Thyroid gland (tissue), 4 donors: ENCODE results near the gene AFF2.

Experiments used
- POLR2A ChIP-seq, 2 donors: fragments of 450-650 bp; IDR thresholded peaks; one replicate each; pipeline ENCODE4 v1.6.1; 2017; ENCODE audit warnings: antibody characterized with exemption in 2 of 2, mild to moderate bottlenecking in 2 of 2, moderate library complexity in 1 of 2
- TF ChIP-seq, protein P1 (sequence below), 6 experiments: fragments of 200-600 bp in 3 of 6; fragments of 450-650 bp in 3 of 6; sonication (generic) in 3 of 6; IDR thresholded peaks; one replicate each; pipeline ENCODE4 v1.5.1; 2016 to 2019; ENCODE audit warnings: antibody characterized with exemption in 6 of 6, mild to moderate bottlenecking in 2 of 6, inconsistent platforms in 1 of 6, moderate library complexity in 1 of 6

DNA sequence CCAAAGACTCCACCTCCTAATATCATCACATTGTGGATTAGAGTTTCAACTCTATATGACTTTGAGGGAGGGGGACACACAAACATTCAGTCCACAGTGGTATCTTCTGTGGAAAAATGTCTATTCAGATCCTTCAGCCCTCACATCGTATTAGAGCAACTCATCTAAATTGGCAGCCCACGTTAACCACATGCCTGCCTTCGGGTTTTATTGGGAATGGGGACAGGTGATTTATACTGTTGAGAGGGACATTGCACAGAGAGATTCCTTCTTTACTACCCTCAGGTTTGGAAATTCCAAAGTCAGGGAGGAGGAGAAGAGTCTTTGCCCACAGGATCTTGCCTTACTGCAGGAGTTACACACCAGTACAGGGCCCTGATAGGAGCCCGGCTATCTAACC lies 372.5 kb downstream of the AFF2 start:
- TF ChIP-seq, protein P1, sequence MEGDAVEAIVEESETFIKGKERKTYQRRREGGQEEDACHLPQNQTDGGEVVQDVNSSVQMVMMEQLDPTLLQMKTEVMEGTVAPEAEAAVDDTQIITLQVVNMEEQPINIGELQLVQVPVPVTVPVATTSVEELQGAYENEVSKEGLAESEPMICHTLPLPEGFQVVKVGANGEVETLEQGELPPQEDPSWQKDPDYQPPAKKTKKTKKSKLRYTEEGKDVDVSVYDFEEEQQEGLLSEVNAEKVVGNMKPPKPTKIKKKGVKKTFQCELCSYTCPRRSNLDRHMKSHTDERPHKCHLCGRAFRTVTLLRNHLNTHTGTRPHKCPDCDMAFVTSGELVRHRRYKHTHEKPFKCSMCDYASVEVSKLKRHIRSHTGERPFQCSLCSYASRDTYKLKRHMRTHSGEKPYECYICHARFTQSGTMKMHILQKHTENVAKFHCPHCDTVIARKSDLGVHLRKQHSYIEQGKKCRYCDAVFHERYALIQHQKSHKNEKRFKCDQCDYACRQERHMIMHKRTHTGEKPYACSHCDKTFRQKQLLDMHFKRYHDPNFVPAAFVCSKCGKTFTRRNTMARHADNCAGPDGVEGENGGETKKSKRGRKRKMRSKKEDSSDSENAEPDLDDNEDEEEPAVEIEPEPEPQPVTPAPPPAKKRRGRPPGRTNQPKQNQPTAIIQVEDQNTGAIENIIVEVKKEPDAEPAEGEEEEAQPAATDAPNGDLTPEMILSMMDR (IDR thresholded peaks at IDR 0.05): no peak
- TF ChIP-seq POLR2A (IDR thresholded peaks at IDR 0.05): no peak
